HUES48 (cell line): Measurements from ENCODE around the gene DHDDS.
A peak's percentile ranks its signal among the peaks of the same experiment; 100 is the strongest.

Experiments
- H3K27ac ChIP-seq: one replicate; pipeline ENCODE4 v1.7.0; 2013; ENCODE audit warnings: low read depth, low read length, inconsistent platforms
- H3K27me3 ChIP-seq: 2 replicates; pipeline ENCODE4 v1.6.1; 2013; ENCODE audit warnings: mild to moderate bottlenecking, low read length; ENCODE audit not compliant: control insufficient read depth, insufficient read depth
- H3K36me3 ChIP-seq: 2 replicates; pipeline ENCODE4 v1.6.1; 2013; ENCODE audit warnings: low read length; ENCODE audit not compliant: control insufficient read depth, insufficient read depth
- H3K4me1 ChIP-seq: 2 replicates; pipeline ENCODE4 v1.6.1; 2013; ENCODE audit warnings: mild to moderate bottlenecking, low read length; ENCODE audit not compliant: control insufficient read depth, insufficient read depth
- H3K4me3 ChIP-seq: 2 replicates; pipeline ENCODE4 v1.5.1; 2013; ENCODE audit warnings: mild to moderate bottlenecking, low read depth, low read length
- H3K9ac ChIP-seq: 2 replicates; pipeline ENCODE4 v1.6.1; 2013; ENCODE audit warnings: mild to moderate bottlenecking, low read depth, low read length, moderate library complexity
- H3K9me3 ChIP-seq: 2 replicates; pipeline ENCODE4 v1.6.1; 2013; ENCODE audit warnings: low read length; ENCODE audit not compliant: control insufficient read depth, insufficient read depth

DHDDS gene

GRCh38 chr1:26477446-26478152, 45.5 kb downstream of the DHDDS start:
- H3K9me3 ChIP-seq: no peaks in the 10 kb centered on the region
- H3K27me3 ChIP-seq: no peaks in the 10 kb centered on the region
- H3K27ac ChIP-seq: peak overlapping the region; percentile 24
- H3K36me3 ChIP-seq: peaks cover 48% of the 10 kb centered on the region
- H3K4me1 ChIP-seq: peaks cover 7% of the 10 kb centered on the region; the same call in 1 of the 2 replicates
- no peak overlapping the region for H3K9ac ChIP-seq
- H3K4me3 ChIP-seq: no peak overlapping the region

DNA sequence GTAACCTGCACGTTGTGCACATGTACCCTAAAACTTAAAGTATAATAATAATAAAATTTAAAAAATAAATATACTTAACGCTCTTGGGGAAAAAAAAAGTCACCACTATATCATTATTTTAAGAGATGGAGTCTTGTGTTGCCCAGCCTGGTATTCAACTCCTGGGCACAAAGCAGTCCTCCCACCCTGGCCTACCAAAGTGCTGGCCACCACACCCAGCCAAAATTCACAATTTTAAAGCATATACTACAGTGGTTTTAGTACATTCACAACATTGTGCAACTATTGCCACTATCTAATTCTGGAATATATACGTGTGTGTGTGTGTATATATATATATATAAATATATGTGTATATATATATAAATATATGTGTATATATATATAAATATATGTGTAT, 46.0 kb downstream of the DHDDS start:
- Histone ChIP-seq H3K4me1 (peaks cover 7% of the 10 kb centered on the region; the same call in 1 of the 2 replicates), H3K9ac (no peak overlapping the region), H3K4me3 (no peak overlapping the region), H3K27ac (no peak overlapping the region), H3K36me3 (peaks cover 47% of the 10 kb centered on the region), H3K9me3 (no peaks in the 10 kb centered on the region), H3K27me3 (no peaks in the 10 kb centered on the region)

DNA sequence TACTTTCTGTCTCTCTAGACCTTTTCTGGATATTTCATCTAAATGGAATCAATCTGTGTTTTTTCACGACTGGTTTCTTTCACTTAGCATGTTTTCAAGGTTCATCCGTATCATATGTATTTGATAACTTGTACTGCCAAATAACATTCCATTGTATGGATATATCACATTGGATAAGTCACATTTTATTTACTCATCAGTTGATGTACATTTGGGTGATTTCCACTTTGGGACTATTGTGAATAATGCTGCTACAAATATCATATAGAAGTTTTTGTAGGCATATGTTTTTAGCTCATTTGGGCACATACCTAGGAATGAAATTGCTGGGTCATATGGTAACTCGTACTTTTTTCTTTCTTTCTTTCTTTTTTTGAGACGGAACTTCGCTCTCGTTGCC, 46.9 kb downstream of the DHDDS start:
- H3K9me3 ChIP-seq: no peaks in the 10 kb centered on the region
- H3K27me3 ChIP-seq: no peaks in the 10 kb centered on the region
- no peak overlapping the region for H3K9ac ChIP-seq
- H3K4me1 ChIP-seq: 0 out of 2 replicates have a peak, but pooled peaks cover 1% of the 10 kb centered on the region
- H3K27ac ChIP-seq: no peak overlapping the region
- no peak overlapping the region for H3K4me3 ChIP-seq
- peaks cover 39% of the 10 kb centered on the region for H3K36me3 ChIP-seq

GRCh38 chr1:26482921-26483320, 50.8 kb downstream of the DHDDS start:
- H3K36me3 ChIP-seq: peaks cover 6% of the 10 kb centered on the region; the same call in 1 of the 2 replicates
- H3K9me3 ChIP-seq: no peaks in the 10 kb centered on the region
- peak overlapping the region; percentile 8 for H3K27ac ChIP-seq
- no peaks in the 10 kb centered on the region for H3K4me1 ChIP-seq
- no peak overlapping the region for H3K4me3 ChIP-seq
- H3K9ac ChIP-seq: no peak overlapping the region
- H3K27me3 ChIP-seq: no peaks in the 10 kb centered on the region

GRCh38 chr1:26483980-26484379, 51.9 kb downstream of the DHDDS start:
- H3K36me3 ChIP-seq: peaks cover 3% of the 10 kb centered on the region; the same call in 1 of the 2 replicates
- no peak overlapping the region for H3K9ac ChIP-seq
- no peaks in the 10 kb centered on the region for H3K9me3 ChIP-seq
- no peaks in the 10 kb centered on the region for H3K4me1 ChIP-seq
- no peaks in the 10 kb centered on the region for H3K27me3 ChIP-seq
- H3K27ac ChIP-seq: no peak overlapping the region
- no peak overlapping the region for H3K4me3 ChIP-seq

GRCh38 chr1:26490155-26490554, 58.0 kb downstream of the DHDDS start:
- Histone ChIP-seq H3K36me3 (no peaks in the 10 kb centered on the region), H3K4me3 (no peak overlapping the region), H3K9me3 (no peaks in the 10 kb centered on the region), H3K9ac (no peak overlapping the region), H3K4me1 (no peaks in the 10 kb centered on the region), H3K27me3 (no peaks in the 10 kb centered on the region), H3K27ac (no peak overlapping the region)

GRCh38 chr1:26493267-26493666, 61.1 kb downstream of the DHDDS start:
- Histone ChIP-seq H3K27ac (no peak overlapping the region), H3K36me3 (no peaks in the 10 kb centered on the region), H3K4me3 (no peak overlapping the region), H3K9me3 (no peaks in the 10 kb centered on the region), H3K9ac (no peak overlapping the region), H3K27me3 (no peaks in the 10 kb centered on the region), H3K4me1 (no peaks in the 10 kb centered on the region)

- Histone ChIP-seq H3K36me3 (no peaks in the 10 kb centered on the region), H3K27me3 (no peaks in the 10 kb centered on the region), H3K9ac (no peak overlapping the region), H3K4me3 (no peak overlapping the region), H3K4me1 (no peaks in the 10 kb centered on the region), H3K9me3 (no peaks in the 10 kb centered on the region), H3K27ac (no peak overlapping the region)
Measured at GRCh38 chr1:26493938-26494337, 61.8 kb downstream of the DHDDS start.

GRCh38 chr1:26496861-26497260, 64.7 kb downstream of the DHDDS start:
- no peaks in the 10 kb centered on the region for H3K9me3 ChIP-seq
- H3K27me3 ChIP-seq: no peaks in the 10 kb centered on the region
- no peak overlapping the region for H3K9ac ChIP-seq
- no peak overlapping the region for H3K4me3 ChIP-seq
- H3K4me1 ChIP-seq: no peaks in the 10 kb centered on the region
- no peaks in the 10 kb centered on the region for H3K36me3 ChIP-seq
- no peak overlapping the region for H3K27ac ChIP-seq

GRCh38 chr1:26498894-26499293, 66.8 kb downstream of the DHDDS start:
- H3K27ac ChIP-seq: no peak overlapping the region
- H3K27me3 ChIP-seq: no peaks in the 10 kb centered on the region
- no peaks in the 10 kb centered on the region for H3K36me3 ChIP-seq
- no peak overlapping the region for H3K9ac ChIP-seq
- no peak overlapping the region for H3K4me3 ChIP-seq
- no peaks in the 10 kb centered on the region for H3K4me1 ChIP-seq
- no peaks in the 10 kb centered on the region for H3K9me3 ChIP-seq

DNA sequence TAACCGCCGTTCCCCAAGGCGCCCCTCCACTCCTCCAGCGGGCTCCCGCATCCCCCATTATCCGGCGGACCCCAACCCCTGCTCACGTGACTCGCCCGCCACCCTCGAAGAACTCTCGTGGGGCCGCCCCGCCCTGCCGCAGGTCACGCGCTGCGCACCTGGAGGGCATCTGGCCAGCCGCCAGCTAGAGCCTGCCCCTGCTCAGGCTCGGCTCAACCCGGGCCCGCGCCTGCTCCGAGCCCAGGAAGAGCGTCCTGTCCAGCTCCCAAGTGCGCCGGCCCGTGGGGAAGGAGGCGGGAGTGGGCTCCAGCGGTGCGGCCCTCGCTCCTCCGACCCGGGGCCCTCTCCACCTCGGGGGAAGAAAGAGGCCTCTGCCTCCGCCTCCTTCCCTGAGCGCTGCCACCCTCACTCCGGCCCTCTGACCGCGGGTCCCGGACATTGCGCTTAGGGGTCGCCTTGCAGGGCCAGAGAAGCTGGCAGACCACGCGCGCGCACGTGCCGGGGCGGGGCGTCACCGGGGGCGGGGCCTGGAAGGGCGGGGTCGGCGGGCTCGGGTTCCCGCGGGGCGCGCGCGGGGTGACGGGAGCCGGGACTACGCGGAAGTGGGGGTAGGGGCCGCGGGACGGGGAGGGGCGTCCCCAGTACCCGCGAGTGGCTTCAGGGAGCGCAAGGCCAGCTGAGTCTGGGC, 68.5 kb downstream of the DHDDS start:
- Histone ChIP-seq H3K9me3 (no peaks in the 10 kb centered on the region), H3K36me3 (no peaks in the 10 kb centered on the region), H3K27ac (peak overlapping the region; percentile 78), H3K9ac (peak overlapping the region; percentile 71), H3K27me3 (no peaks in the 10 kb centered on the region), H3K4me1 (no peaks in the 10 kb centered on the region), H3K4me3 (peak overlapping the region; percentile 85)
